HG02852 (cell line): Measurements from ENCODE around the gene SLC15A2.

Source experiments
- ATAC-seq: cut with Tn5 transposase; IDR thresholded peaks from one replicate; pipeline ENCODE4 v1.9.1; 2021; ENCODE audit warnings: mild to moderate bottlenecking, moderate library complexity; ENCODE audit not compliant: unreplicated experiment

Gene SLC15A2

DNA sequence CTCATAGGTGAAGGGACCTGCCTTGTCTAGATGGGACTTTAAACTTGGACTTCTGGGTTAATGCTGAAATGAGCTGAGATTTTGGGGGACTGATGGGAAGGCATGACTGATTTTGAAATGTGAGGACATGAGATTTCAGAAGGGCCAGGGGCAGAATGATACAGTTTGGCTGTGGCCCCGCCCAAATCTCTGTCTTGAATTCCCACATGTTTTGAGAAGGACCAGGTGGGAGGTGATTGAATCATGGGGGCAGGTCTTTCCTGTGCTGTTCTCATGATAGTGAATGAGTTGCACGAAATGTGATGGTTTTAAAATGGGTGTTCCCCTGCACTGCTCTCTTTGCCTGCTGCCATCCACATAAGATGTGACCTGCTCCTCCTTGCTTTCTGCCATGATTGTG, 85.0 kb downstream of the SLC15A2 start:
- ATAC-seq, result no peak

GRCh38 chr3:121979734-121980449, 85.7 kb downstream of the SLC15A2 start:
- ATAC-seq, result no peak

DNA sequence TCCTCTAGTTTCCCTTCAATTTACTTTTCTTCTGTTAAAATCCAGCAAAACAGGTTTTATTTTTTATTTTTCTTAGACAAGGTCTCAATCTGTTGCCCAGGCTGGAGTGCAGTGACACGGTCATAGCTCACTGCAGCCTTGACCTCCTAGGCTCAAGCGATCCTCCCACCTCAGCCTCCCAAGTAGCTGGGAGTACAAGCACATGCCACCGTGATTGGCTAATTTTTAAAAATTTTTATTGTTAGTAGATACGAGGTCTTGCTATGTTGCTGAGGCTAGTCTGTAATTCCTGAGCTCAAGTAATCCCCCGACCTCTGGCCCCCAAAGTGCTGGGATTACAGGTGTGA, 86.2 kb downstream of the SLC15A2 start:
- ATAC-seq, result no peak

- ATAC-seq, result no peak
Observed at GRCh38 chr3:121981473-121981872, 87.3 kb downstream of the SLC15A2 start.

- no peak for ATAC-seq
Observed at GRCh38 chr3:121985846-121986245, 91.6 kb downstream of the SLC15A2 start.

- no peak for ATAC-seq
Observed at GRCh38 chr3:121988146-121988545, 93.9 kb downstream of the SLC15A2 start.

DNA sequence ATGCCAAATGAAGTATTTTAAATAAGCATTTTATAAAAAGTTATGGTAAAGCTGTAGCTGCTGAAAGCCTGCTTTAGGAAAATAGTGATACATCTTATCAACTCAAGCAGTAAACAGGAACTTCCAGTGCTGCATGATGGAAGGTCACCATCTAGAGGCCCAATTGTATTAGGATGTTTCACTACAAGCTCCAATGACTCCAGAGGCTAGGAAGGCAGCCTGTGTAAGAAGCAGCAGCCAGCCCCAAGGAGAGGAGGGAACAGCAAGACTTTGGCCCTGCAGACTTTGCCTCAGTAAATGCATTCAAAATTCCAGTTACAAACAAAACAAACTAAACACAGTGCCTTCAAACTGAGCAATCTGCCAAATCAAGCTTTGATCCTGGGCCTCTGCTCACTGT, 95.7 kb downstream of the SLC15A2 start:
- ATAC-seq, result no peak

- ATAC-seq, result peak; percentile 78
Observed at GRCh38 chr3:121992601-121993560, 98.7 kb downstream of the SLC15A2 start.
